GM11168 (cell line): ENCODE data around the gene ARMC9.

Experiments
- in situ Hi-C: fragments of 300-500 bp; cut with MboI; formaldehyde crosslinking; loops from one replicate; pipeline ENCODE4 v1.12.0; 2022; ENCODE audit warnings: low sequenced_read_pairs; ENCODE audit not compliant: unreplicated experiment

ARMC9 gene

DNA sequence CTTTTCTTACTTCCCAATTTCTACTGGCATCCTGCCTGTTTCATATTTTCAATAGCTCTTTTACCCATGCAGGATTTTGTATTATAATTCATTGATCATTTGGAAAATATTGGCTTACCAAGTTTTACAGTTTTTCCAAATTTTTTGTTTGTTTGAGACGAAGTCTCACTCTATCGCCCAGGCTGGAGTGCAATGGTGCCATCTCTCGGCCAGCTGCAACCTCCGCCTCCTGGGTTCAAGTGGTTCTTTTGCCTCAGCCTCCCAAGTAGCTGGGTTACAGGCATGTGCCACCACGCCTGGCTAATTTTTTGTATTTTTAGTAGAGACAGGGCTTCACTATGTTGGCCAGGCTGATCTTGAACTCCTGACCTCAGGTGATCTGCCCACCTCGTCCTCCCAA is 105.8 kb downstream of the ARMC9 start:
- in situ Hi-C loops: loop anchor here (5.0 kb wide), 1 partner anchor 98 kb away; no protein-coding TSS in a partner anchor

DNA sequence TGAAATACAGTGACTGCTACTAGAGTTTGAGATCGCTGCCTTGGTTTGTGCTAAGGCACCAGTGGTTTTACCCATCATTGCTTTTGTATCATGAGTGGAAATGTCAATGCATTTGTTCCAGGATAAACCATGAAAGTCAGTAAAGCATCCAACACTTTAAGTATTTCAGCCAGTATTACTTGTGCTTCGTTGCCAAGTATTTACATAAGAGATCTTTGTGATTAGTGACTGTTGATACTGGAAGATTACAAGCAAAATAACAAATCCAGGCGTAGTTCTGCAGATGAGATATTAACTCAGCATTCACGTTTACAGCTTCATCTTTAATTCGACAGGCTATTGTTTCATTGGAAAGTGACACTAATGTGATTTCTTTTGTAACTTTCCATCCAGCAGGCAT is 106.8 kb downstream of the ARMC9 start:
- in situ Hi-C loops: no loop called here

- in situ Hi-C loops: no loop called here
Measured at GRCh38 chr2:231306791-231307393, 108.5 kb downstream of the ARMC9 start.

DNA sequence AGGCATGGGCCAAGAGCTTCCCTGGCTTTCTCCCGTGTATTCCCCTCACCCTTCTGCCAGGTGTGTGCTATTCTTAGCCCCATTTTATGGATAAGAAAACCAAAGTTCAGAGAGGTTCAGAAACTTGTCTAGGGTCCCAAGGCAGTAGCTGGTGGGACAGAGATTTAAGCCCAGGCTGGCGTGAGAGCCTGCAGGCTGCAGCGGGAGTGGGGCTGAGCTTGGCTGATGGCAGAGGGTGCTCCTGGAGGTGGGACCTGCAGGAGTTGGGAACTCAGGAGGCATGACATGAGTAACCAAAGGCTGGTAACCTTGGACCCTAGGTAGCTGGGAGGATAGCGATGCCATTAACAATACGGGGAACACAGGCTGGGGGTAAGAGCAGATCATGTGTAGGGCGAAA is 109.8 kb downstream of the ARMC9 start:
- in situ Hi-C loops: no loop called here

- in situ Hi-C loops: no loop called here
Measured at GRCh38 chr2:231308631-231309428, 110.4 kb downstream of the ARMC9 start.

GRCh38 chr2:231312066-231312465 is 113.6 kb downstream of the ARMC9 start:
- in situ Hi-C loops: no loop called here

GRCh38 chr2:231315896-231316295 is 117.5 kb downstream of the ARMC9 start:
- in situ Hi-C loops: loop anchor here (5.0 kb wide), 1 partner anchor 71 kb away; no protein-coding TSS in a partner anchor

DNA sequence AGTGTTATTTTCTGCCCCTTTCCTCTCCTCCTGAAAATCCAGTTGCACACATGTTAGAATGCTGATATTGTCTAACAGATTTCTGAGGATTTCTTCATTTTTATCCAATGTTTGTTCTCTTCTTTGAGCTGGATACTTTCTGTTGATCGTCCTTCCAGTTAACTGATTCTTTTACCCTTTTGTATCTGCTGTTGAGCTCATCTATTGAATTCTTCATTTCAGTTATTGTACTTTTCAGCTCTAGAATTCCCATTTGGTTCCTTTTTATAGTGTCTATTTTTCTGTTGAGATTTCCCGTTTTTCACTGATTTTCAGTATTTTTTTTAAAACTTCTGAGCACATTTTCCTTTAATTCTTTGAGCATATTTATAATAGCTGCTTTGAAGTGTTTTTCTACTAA is 119.1 kb downstream of the ARMC9 start:
- in situ Hi-C loops: loop anchor here (5.0 kb wide), 1 partner anchor 70 kb away; no protein-coding TSS in a partner anchor

DNA sequence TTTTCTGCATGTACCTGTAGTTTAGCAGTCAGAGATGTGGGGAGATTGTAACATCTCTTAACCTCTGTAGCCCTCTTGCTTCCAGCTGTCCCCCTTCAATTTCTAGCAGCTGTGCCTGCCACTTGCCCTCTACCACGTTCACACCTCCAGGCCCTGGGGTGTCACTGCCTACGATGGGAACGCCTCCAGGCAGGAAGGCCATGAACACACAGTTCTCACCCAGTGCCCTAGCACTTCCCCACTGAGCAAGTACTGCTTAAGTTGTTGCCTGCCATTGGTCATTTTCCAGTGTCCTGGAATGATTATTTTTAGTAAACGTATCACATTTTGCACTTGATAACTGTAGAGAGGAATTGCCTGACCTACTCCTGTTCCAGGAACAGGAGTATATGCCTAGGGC is 120.0 kb downstream of the ARMC9 start:
- in situ Hi-C loops: loop anchor here (5.0 kb wide), 1 partner anchor 69 kb away; no protein-coding TSS in a partner anchor

GRCh38 chr2:231318954-231319353 is 120.5 kb downstream of the ARMC9 start:
- in situ Hi-C loops: loop anchor here (5.0 kb wide), 1 partner anchor 68 kb away; no protein-coding TSS in a partner anchor

DNA sequence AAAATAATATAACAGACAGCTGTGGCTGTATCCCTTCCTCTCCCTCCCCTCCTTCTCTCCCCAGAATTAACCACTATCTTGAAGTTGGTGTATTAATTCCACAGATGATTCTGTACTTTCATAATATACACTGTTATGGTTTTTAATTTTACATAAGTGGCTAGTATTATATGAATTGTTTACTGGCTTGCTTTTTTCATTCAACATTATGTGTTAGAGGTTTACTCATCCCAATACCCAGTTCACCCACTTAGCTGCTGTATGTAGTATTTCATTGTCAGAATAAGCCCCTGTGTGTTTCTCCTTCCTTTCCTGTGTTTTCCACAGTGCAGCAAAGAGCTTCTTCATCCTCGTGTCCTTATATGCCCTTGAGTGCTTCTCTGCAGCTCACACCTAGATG is 121.4 kb downstream of the ARMC9 start:
- in situ Hi-C loops: loop anchor here (5.0 kb wide), 1 partner anchor 67 kb away; no protein-coding TSS in a partner anchor

DNA sequence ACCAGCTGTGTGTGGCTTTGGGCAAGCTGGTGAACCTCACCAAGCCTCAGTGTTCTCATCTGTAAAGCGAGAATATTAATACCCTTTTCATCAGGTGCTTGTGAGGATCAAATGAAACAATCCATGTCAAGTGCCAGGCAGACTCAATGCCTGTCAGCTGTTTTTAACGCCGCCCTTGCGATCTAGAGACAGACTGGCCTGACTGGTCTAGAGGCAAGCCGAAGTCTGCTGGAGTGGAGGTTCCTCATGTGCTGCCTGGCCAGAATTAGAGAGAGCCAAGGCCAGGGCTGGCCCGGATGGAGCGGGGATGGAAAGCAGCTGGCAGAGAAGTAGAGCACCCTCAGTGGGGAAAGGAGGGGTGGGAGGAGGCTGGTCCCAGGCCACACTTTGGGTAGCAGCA is 122.6 kb downstream of the ARMC9 start:
- in situ Hi-C loops: no loop called here

GRCh38 chr2:231321556-231322334 is 123.3 kb downstream of the ARMC9 start:
- in situ Hi-C loops: no loop called here

GRCh38 chr2:231323316-231323715 is 124.9 kb downstream of the ARMC9 start:
- in situ Hi-C loops: no loop called here

DNA sequence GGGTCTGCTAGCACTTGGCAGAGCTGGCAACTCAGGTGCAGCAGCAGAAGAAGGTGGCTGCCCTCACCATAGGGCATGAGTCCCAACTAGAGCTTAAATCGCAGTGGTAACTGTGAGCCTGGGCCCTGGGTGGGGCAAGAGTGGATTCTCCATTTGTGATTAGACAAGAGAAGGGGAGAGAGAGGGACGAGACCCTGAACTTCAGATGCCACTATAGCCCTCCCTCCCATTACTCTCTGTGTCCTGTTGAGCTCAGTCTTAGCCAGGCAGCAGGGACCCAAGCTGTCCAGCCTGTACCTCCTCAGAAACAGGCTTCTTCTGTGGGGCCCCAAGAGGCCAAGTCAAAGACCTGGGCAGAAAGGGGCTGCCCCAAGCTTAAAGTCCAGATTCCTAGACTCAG is 127.4 kb downstream of the ARMC9 start:
- in situ Hi-C loops: no loop called here

DNA sequence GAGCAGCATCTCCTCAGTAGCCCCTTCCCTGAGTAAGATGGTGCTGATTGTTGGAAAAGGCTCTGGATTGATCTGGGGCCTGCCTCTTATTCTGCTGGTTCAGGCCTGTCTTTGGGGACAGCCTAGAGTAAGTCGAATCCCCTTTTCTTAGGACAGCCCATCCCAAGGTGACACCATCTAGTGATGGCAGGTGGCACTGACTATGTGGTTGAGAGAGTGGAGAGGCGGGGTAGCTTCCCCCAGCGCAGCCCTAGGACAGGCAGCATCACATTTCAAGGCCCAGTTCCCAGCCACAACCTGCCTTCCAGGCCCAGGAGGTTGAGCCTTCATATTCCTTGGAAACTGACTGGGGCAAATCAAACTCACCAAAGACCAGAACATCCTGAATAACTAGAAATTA is 128.0 kb downstream of the ARMC9 start:
- in situ Hi-C loops: no loop called here

DNA sequence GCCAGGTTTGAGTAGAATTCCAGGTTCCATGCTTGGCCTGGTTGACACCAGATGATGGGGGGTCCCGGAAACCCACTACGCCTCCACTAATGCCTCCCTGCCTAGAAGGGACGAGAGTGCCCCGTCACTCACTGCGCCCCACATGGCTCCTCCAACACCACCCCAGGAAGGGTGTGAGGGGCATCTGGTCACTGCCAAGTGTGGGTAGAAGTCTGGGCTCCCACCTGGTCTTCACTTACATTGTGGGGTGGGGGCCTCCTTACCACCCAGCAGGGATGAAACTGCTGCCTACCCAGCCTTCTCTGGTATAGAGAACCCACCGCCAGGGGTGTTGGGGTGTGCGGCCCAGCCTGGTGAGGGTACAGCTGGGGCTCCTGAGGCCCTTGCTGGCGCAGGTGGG is 131.9 kb downstream of the ARMC9 start:
- in situ Hi-C loops: no loop called here

GRCh38 chr2:231331533-231331932 is 133.1 kb downstream of the ARMC9 start:
- in situ Hi-C loops: no loop called here

GRCh38 chr2:231332388-231332787 is 134.0 kb downstream of the ARMC9 start:
- in situ Hi-C loops: no loop called here

- in situ Hi-C loops: no loop called here
Measured at GRCh38 chr2:231332872-231333500, 134.6 kb downstream of the ARMC9 start.
